HG03442 (cell line): Measurements from ENCODE around the gene C20orf204.

Experiments
- ATAC-seq: cut with Tn5 transposase; IDR thresholded peaks from one replicate; pipeline ENCODE4 v1.9.1; 2021; ENCODE audit warnings: mild to moderate bottlenecking, moderate library complexity; ENCODE audit not compliant: unreplicated experiment

Gene C20orf204

DNA sequence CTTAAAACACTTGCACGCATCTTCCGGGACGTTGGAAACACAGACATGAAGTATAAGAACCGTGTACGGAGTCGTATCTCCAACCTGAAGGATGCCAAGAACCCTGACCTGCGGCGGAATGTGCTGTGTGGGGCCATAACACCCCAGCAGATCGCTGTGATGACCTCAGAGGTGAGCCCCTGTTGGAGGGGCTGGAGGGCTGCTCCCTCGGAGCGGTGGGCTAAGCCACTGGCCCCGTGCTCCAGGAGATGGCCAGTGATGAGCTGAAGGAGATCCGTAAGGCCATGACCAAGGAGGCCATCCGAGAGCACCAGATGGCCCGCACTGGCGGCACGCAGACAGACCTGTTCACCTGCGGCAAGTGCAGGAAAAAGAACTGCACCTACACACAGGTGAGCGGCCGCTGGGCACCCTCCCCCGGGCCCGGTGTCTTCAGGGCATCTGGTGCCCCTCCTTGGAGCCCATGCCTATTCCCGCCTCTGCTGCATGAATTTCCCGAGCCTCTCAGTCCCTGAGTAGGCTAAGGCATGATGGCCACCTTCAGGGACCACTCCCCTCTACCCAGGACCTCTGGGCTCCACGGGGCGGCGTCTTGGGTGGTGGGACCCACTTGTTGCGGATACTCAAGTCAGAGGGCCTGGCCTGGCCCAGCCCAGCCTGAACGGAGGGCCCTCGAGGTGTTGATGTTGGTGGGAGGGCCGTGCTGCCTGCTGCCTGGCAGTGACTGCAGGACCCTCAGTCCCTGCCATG is 34.4 kb downstream of the C20orf204 start:
- no peak for ATAC-seq

DNA sequence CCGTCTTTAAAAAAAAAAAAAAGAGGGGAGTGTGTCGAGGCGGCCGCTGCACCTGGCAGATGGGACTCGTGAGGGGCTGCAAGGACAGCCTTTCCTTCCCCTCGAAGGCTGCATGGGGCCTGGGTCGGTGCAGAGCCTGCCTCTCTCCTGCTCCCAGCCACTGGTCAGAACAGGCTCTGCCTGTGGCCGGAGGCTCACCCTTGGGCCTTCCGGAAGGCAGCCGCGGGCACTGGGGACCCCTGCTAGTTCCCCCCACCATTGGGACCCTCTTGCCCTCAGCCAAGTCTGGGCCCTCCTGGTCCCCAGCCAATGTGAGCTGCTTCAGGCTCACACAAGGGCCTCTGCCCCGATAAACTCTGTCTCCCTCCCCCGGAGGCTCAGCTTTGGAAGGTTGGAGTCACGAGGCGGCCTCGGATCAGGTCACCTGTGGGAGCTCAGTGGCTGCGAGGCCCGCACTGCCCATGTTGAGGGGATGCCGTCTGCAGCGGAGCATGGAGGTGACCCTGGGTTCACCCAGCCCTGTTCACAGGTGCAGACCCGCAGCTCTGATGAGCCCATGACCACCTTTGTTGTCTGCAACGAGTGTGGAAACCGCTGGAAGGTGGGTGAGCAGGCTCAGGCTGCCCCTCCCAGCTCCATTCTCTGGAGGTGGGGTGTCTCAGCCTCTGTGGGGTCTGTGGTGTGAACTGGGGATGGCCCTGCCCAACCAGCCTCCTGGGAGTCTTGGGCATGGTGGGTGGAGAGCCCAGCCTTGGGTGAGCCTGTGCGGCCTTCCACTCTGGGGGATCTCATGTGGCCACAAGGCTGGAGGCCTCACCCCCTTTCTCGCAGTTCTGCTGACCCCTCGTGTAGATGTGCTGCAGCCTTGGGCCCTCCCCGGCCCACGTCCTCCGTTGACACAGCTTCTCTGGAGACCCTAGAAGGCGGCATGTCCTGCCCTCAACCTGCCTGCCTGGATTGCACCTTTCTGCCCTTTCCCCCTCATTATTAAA is 35.7 kb downstream of the C20orf204 start:
- no peak for ATAC-seq

DNA sequence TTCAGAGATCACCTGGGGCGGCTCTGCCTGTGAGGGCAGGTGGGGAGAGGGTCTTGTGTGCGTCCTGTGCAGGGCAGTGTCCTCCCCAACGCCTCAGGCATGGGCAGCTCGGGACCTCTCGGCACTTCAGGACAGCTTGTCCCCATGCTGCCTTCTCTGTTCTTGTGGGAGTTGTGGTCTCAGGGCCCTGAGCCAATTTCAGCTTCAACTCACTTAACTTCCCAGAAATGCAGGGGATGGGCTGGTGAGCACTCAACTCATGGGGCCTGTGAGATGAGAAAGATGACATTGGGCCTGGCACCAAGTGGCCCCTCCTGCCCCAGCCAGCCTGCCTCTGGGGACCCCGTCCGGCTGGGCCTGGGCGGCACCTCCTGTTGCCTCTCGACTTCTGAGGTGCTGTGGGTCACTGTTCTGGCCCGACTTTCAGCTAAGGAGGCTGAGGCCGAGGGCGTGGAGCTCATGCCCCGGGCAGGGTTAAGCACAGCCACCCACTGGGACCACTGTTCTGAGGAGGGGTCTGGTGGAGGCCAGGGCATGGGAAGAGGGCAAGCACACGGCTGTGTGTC is 36.6 kb downstream of the C20orf204 start:
- ATAC-seq = no peak

DNA sequence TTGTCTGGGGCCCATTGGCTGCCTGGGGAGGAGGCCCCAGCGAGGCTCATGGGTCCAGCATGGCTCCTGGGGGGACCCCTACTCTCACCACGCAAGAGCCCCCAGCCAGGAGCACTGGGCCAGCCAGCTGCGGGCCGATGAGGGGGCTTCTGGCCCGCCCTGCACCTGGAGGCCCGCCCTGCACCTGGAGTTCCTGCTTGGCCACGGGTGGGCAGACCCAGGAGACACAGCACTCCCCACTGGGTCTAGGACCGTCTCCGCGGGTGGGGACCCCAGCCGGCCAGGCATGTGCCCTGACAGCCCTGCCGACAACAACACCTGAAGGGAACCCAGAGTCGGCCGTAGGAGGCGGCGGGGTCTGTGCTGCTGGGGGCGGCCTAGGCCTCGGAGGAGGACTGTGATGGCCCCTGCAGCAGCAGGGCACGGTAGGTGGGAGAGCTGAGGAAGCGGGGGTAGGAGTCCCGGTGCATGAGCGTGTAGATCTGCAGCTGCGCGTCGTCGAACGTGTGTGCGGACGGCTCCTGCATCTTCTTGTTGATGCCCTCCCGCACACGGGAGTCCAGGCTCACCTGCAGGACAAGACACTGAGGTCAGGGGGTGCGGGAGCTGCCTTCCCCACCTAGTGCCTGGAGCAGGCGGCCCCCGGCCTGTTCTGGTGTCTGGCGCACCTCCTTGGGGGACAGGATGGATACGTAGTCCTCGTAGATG is 37.6 kb downstream of the C20orf204 start:
- ATAC-seq = no peak

DNA sequence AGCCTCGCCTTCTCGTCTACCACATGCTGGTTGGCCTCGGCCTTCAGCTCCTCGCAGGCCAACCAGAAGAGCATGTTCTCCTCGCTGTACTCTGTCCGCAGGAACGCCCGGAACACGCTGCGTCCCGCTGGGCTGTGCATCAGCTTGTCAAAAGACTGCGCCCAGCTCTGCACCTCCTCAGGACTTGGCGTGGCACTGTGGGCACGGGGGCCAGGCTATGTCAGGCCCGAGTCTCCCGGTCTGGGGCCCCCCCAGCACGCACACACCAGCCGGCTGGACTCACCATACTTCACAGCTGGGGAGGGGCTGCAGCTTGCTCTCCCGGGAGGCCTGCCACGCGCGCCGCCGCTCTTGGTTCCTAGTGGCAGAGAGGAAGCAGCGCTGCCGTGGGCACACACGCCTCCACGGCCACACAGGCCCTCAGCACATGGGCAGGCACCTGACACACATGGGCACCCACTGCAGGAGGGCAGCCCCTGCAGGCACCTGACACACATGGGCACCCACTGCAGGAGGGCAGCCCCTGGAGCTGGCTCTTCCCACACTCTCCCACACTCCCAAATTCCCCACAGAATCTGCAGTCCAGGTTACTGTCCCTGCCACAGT is 38.3 kb downstream of the C20orf204 start:
- ATAC-seq = no peak

DNA sequence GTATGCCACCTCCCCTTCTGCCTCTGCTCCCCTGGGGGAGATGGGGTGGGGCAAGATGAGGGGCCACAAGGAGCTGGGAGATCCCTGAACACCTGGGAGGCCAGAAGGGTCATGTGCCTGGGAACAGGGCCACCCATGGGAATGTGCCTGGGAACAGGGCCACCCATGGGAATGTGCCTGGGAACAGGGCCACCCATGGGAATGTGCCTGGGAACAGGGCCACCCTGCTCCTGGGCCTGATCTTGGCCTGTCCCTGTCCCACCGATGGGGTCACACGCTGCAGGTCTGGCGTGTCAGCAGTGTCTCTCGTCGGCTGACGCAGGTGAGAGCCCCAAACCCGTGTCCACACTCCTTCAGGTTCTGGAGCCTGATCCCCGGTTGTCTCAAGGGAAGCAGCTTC is 39.0 kb downstream of the C20orf204 start:
- ATAC-seq = no peak

DNA sequence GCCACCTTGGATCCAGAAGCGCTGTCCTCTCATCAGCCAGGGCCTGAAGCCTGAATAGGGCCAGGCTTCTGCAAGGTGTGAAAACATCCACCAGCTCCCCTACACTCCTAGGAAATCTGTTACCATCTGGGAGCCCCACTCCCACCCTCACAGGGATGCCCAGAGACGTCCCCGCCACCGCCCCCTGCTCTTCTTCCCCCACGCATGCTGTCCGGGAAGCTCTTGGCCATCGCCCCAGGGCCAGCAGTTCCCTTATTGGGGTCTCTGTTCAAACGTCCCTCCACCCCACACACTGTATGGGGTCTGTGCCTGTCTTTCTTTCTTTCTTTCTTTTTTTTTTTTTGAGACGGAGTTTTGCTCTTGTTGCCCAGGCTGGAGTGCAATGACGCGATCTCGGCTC is 39.6 kb downstream of the C20orf204 start:
- no peak for ATAC-seq

DNA sequence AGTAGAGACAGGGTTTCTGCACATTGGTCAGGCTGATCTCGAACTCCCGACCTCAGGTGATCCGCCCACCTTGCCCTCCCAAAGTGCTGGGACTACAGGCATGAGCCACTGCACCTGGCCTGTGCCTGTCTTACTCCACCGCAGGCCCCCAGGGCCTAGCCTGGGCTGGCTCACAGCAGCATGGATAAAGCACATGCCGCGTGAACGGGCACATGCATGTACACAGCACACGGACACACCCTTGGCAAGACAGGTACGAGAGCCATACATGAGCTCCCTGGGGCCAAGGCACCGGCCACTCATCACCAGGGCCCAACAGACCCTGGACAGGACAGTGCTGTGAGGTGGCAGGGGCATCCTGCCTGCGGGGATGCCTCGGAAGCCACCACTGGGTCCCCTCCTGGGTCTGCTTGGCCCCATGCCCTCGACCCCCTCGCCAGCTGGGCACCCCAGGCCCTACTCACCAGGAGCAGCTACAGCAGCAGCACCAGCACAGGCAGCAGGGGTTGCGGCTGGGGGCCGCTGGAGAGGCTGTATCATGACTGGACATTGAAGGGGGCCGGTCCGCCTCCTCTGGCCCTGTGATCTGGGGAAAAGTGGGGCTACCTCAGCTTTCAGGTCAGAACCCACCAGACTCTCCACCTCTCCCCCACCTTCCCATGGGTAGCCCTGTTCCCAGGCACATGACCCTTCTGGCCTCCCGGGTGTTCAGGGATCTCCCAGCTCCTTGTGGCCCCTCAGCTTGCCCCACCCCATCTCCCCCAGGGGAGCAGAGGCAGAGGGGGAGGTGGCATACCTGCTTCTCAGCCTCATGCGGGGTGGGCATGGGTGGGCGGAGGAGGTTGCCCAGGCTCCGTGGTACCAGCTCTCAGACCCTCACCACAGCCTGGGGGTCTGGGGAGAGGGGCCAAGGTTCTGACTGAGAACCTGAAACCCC is 40.3 kb downstream of the C20orf204 start:
- ATAC-seq = no peak

DNA sequence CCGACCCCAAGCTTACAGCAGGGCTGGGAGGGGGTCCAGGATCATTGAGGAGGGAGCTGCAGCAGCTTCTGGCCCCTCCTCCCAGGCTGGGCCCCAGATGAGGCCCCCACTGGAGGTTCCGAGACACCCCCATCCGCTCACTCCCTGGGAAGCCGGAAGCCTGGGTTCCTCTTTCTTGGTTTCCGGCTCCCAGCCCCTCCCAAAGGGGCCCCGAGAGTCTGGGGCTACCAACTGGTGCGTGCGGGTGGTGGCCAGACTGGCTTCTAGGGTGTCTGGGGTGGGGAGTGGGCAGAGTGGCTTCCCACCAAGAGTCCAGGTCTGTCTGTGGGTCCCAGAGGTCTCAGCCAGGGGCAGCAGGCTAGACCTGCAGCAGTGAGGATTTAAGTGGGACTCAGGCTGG is 41.1 kb downstream of the C20orf204 start:
- no peak for ATAC-seq

DNA sequence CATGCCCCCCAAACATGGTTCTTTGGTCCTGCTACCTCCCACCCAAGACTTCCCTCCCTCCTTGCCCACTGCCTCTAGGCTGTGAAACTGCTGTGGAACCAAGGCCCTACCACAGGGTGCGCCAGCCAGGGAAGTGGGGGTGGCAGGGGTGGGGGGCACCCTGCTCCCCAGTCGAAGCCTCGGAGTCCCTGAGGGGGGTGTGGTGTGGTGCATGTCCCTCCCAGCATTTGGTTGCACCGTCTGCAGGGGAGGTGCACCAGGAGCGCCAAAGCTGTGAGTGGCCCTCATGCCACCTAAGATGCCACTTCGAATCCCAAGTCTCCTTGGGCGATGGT is 41.5 kb downstream of the C20orf204 start:
- ATAC-seq = no peak

DNA sequence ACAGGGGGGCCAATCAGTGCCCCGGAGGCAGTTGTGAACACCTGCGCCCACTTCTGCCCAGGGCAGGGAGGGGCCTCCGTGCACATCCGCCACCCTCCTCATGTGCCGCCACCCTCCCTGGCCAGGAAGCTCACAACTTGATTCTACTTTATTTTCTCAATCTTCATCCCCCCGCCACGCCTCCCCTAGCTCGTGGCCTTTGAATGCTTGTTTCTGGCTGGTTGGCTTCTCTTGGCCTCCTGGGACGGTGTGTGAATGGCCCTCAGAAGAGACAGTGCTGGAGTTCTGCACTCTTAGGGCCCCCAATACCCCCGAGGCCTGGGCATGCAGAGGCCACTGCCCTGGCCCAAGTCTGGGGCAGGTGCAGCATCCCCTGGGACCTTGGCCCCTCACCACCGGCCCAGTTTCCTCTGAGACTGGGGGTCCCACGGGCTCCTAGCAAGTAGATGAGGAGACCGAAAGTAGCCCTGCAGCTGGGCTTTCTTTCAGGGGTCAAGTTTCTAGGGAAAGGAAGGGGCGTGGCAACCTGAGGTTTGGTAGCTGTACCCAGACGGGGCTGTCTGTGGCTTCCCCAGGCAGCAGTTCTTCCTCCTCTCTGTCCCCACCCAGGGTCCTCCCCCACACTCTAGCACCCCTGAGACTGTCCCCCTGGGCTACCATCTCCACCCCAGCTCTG is 42.0 kb downstream of the C20orf204 start:
- ATAC-seq = no peak

DNA sequence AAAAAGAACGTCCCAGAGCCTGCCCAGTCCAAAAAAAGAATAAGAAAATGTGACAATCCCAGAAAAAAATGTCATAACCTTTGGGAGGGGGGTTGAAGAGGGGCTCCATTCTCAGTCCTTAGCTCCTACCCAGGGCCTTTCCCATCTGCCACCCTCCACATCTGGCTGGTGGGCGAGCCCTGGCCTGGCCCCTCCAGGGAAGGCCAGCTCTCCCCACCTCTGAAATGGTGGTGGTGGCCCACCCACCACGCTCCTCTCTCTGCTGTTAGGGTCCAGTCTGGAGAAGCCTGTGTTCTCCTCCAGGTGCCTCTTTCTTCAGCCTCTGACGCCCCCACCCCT is 42.9 kb downstream of the C20orf204 start:
- no peak for ATAC-seq

DNA sequence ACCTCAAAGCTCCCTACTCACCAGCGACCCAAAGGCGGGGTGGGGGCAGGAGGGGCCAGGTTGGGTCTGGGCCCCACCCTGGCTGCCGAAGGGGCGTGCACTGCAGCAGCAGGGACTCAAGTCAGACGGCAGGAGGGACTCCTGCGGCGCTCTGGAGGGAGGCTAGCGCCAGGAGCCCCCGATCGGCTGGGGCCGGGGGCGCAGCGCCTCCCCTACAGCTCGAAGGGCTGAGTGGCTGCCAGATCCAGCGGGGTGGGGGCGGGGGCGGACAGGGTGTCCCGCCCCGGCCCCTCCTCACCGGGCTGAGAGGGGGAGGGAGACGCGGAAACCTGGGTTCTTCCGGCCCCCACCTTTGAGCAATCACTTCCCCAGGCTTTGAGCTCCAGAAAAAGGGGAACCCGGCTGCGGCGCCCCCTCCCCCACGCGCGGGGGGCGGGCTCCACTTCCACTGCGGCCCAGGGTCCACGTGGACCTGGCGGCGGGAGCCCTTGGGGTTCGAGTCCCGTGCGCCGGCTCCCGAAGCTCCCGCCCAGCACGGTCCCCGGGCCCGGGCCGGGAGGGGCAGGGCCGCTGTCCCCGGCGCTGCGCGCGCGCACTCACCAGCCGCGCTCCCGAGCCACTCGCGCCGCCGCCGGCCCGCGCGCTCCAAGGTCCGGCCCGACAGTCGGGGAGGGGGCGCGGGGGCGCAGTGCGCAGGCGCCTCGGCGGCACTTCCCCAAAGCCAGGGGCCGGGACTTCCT is 43.5 kb downstream of the C20orf204 start, which contains the start of gene RGS19:
TSS of gene RGS19 (minus strand) at position 246 of the 740 bp plus-strand sequence. CDS start 2,632 bp downstream, outside the sequence.
- ATAC-seq = peak; percentile 39

DNA sequence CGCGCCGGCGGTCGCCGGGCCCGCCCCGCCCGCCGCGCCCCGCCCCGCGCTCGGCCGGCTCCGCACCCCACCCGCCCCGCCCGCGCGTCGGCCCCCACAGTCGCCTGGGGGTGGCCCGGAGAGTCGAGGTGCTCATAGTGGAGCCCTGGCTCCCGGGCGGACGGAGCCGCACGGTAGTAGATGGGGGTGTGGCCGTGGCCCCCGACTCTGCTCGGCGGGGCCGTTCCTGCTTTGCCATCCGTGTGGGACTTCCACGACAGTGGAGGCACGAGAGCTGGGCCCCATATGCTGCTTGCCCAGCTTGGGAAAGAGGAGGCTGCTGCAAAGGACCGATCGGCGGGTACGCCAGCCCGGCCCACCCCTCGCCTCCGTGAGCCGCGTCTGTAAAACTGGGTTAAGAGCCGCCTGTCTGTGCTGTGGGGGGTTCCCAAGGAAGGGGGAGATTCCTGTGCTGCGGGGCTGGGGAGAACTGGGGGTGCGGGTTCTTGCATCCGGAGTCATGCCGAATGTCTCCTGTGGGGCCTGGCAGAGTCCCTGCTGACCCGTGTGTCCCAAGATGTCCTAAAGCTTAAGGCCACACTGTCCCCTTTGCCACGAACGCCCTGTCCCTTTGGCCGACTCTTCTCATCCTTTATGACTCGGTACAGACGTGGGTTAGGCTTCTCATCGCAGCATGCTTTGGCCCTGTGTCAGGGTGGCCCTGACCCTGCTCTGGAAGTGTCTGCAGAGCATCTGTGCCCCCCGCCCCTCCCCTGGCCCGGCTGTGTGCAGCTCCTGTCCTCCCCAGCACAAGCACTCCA is 44.2 kb downstream of the C20orf204 start, which contains the start of gene OPRL1:
TSS of gene OPRL1 (plus strand) at position 70 of the 800 bp plus-strand sequence. CDS start 12,639 bp downstream, outside the sequence.
- ATAC-seq = no peak

DNA sequence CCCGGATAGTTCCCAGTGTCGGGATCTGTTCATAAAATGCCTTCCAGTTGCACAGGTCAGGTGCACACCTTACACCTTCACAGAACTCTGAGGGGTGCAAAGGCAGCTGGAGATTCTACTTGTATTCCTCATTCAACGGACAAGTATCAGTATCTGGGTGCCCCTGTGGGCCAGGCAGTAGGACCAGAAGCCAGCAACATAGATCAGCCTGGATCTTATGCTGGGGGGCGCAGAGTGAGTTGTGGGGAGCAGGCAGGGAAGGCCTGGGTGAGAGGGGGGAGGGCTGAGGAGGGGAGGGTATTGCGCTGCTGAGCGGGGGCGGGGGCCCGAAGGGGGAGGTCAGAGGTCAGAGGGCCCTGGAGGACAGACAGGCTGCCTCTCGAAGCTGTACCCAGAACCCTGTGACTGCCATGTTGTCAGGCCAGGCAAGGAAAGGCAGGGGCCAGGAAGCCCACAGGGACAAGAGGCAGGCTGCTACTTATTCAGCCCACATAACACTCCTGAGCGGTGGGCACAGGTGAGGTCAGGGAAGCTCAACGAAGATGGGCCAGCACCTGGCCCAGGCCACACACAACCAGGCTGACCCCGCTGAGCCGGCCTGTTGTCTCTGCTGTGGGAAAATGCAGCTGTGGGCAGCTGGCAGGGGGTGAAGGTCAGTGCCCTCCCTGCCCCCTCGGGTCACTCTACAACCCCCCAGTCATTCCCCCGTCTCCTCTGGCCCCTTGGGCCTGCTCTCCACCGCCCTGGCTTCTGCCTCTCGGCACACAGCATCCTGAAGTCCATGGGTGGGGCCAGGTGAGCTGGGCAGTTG is 45.0 kb downstream of the C20orf204 start:
- no peak for ATAC-seq

DNA sequence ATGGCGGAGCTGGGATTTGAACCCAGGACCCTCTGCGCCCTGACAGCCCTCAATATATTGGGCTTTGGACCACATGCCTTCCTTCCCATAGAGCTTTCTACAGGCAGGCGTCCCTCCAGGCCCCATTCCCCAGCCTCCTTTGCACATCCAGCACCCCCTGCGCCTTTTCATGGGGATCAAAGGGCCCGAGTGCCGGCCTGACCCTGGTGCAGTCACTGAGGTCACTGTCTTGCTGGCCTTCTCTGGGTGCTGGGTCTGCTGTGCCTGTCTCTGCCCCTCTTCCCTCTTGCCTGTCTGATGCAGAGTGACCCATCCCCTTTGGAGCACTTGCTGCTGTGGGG is 45.6 kb downstream of the C20orf204 start:
- ATAC-seq = no peak
